ENCODE measurements around the gene PNLDC1. TPM values are rescaled to one million over a fixed set of nuclear protein-coding genes. Genes with fewer than 3 reads are reported as not detected.
A peak's percentile ranks its signal among the peaks of the same experiment; 100 is the strongest.

Gene PNLDC1
- total and polyA plus RNA-seq, 9 of the 15 experiments (the other 6 are each of a cell fraction or from before 2014, with no cell fraction given): 0.12 TPM; not detected in 8

- peak; percentile 72 to 91 for TF ChIP-seq MNT (conservative IDR thresholded peaks at IDR 0.05)
- peak; percentile 88 for TF ChIP-seq HLTF (IDR thresholded peaks at IDR 0.05)
- TF ChIP-seq POLR2B (IDR thresholded peaks at IDR 0.05; ENCODE audit: low read depth, partially characterized antibody): peak; percentile 85
- TF ChIP-seq, protein P1, sequence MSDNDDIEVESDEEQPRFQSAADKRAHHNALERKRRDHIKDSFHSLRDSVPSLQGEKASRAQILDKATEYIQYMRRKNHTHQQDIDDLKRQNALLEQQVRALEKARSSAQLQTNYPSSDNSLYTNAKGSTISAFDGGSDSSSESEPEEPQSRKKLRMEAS (CRISPR knock-in tag; IDR thresholded peaks at IDR 0.05): peak; percentile 70
- TF ChIP-seq, protein P2, sequence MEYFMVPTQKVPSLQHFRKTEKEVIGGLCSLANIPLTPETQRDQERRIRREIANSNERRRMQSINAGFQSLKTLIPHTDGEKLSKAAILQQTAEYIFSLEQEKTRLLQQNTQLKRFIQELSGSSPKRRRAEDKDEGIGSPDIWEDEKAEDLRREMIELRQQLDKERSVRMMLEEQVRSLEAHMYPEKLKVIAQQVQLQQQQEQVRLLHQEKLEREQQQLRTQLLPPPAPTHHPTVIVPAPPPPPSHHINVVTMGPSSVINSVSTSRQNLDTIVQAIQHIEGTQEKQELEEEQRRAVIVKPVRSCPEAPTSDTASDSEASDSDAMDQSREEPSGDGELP (CRISPR knock-in tag; IDR thresholded peaks at IDR 0.05; ENCODE audit: borderline replicate concordance): peak; percentile 73; the same call in 1 of the 2 replicates
- no peak for TF ChIP-seq SRSF3 (IDR thresholded peaks at IDR 0.05; ENCODE audit: insufficient read depth, low read length)
- TF ChIP-seq, protein P3, sequence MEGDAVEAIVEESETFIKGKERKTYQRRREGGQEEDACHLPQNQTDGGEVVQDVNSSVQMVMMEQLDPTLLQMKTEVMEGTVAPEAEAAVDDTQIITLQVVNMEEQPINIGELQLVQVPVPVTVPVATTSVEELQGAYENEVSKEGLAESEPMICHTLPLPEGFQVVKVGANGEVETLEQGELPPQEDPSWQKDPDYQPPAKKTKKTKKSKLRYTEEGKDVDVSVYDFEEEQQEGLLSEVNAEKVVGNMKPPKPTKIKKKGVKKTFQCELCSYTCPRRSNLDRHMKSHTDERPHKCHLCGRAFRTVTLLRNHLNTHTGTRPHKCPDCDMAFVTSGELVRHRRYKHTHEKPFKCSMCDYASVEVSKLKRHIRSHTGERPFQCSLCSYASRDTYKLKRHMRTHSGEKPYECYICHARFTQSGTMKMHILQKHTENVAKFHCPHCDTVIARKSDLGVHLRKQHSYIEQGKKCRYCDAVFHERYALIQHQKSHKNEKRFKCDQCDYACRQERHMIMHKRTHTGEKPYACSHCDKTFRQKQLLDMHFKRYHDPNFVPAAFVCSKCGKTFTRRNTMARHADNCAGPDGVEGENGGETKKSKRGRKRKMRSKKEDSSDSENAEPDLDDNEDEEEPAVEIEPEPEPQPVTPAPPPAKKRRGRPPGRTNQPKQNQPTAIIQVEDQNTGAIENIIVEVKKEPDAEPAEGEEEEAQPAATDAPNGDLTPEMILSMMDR (IDR thresholded peaks at IDR 0.05 in 2 of 3, conservative IDR thresholded peaks at IDR 0.05 in 1 of 3; ENCODE audit: insufficient read depth in 2 of 3, low read depth in 1 of 3, low read length in 3 of 3): no peak
- no peak for TF ChIP-seq PURB (CRISPR knock-in tag; IDR thresholded peaks at IDR 0.05; ENCODE audit: low read depth)
- TF ChIP-seq MYC (IDR thresholded peaks at IDR 0.05; ENCODE audit: low read depth, low read length): peak; percentile 86
- TF ChIP-seq MYC (CRISPR knock-in tag; IDR thresholded peaks at IDR 0.05; ENCODE audit: borderline replicate concordance, low read depth): peak; percentile 86; the same call in 1 of the 2 replicates
- TF ChIP-seq TSC22D4 (tag; IDR thresholded peaks at IDR 0.05): no peak
- TF ChIP-seq ESRRB (CRISPR knock-in tag; IDR thresholded peaks at IDR 0.05; ENCODE audit: borderline replicate concordance): no peak
- no peak for TF ChIP-seq ZNF778 (CRISPR knock-in tag; IDR thresholded peaks at IDR 0.05)
- 0 out of 2 replicates have a peak, but pooled peaks have one; percentile 56 for TF ChIP-seq MYNN (IDR thresholded peaks at IDR 0.05)
- no peak for TF ChIP-seq MYNN (CRISPR knock-in tag; IDR thresholded peaks at IDR 0.05)
- peak in 1 of 2 experiments; percentile 81; a peak in 2 of 4 replicates for TF ChIP-seq FOXK2 (conservative IDR thresholded peaks at IDR 0.05 in 1 of 2, IDR thresholded peaks at IDR 0.05 in 1 of 2; ENCODE audit: low read depth in 2 of 2)
- TF ChIP-seq ZNF75A (CRISPR knock-in tag; IDR thresholded peaks at IDR 0.05): no peak
- TF ChIP-seq BRF2 (IDR thresholded peaks at IDR 0.05; ENCODE audit: borderline replicate concordance, insufficient read depth, insufficient read length): no peak
- no peak for TF ChIP-seq ELF1 (tag; IDR thresholded peaks at IDR 0.05)
- TF ChIP-seq ILF3 (IDR thresholded peaks at IDR 0.05; ENCODE audit: borderline replicate concordance): no peak
- TF ChIP-seq CREM (IDR thresholded peaks at IDR 0.05; ENCODE audit: low read depth): peak; percentile 85
- TF ChIP-seq CBX1 (IDR thresholded peaks at IDR 0.05; ENCODE audit: low read depth): no peak
- TF ChIP-seq FOXA1 (IDR thresholded peaks at IDR 0.05; ENCODE audit: borderline replicate concordance): no peak
Observed at GRCh38 chr6:159761873-159762680, 38.0 kb upstream of the PNLDC1 start, which contains the start of gene ACAT2 (continued).
